DOHH2 (cell line): ENCODE results near the gene ARL4A.

Experiments used
- H3F3A ChIP-seq: fragments of 200-600 bp; sonication (generic), shearing (Covaris generic); 2 replicates; pipeline ENCODE4 v1.6.0; 2016; ENCODE audit warnings: antibody characterized with exemption, mild to moderate bottlenecking; ENCODE audit not compliant: control insufficient read depth, insufficient read depth
- H3K27ac ChIP-seq: fragments of 200-600 bp; sonication (generic); 2 replicates; pipeline ENCODE4 v1.5.1; 2014; ENCODE audit warnings: low read depth, mild to moderate bottlenecking, low read length, moderate library complexity
- H3K27me3 ChIP-seq: fragments of 200-600 bp; sonication (generic); 2 replicates; pipeline ENCODE4 v1.6.1; 2014; ENCODE audit warnings: mild to moderate bottlenecking, low read length, mixed read lengths; ENCODE audit not compliant: control insufficient read depth
- H3K36me3 ChIP-seq: fragments of 200-600 bp; sonication (generic); 2 replicates; pipeline ENCODE4 v1.6.1; 2014; ENCODE audit warnings: mild to moderate bottlenecking, low read length, moderate library complexity, mixed read lengths; ENCODE audit not compliant: control insufficient read depth
- H3K4me1 ChIP-seq: fragments of 200-600 bp; sonication (generic); 2 replicates; pipeline ENCODE4 v1.6.1; 2014; ENCODE audit warnings: mild to moderate bottlenecking, low read length, mixed read lengths; ENCODE audit not compliant: control insufficient read depth
- H3K4me2 ChIP-seq: fragments of 200-600 bp; sonication (generic); 2 replicates; pipeline ENCODE4 v1.6.0; 2014; ENCODE audit warnings: mild to moderate bottlenecking, low read length, moderate library complexity
- H3K4me3 ChIP-seq: fragments of 200-600 bp; sonication (generic); 2 replicates; pipeline ENCODE4 v1.5.1; 2014; ENCODE audit warnings: mild to moderate bottlenecking, low read length, mixed read lengths
- H3K79me2 ChIP-seq: fragments of 200-600 bp; sonication (generic); 2 replicates; pipeline ENCODE4 v1.6.1; 2014; ENCODE audit warnings: mild to moderate bottlenecking, low read length, mixed read lengths; ENCODE audit not compliant: control insufficient read depth
- H3K9me2 ChIP-seq: fragments of 200-600 bp; sonication (generic); replicated peaks from 2 replicates; pipeline ENCODE4 v1.6.1; 2014; ENCODE audit warnings: mild to moderate bottlenecking, low read length, mixed read lengths; ENCODE audit not compliant: control insufficient read depth
- H3K9me3 ChIP-seq: fragments of 200-600 bp; sonication (generic); 2 replicates; pipeline ENCODE4 v1.6.1; 2014; ENCODE audit warnings: antibody characterized with exemption, low read length, mixed read lengths; ENCODE audit not compliant: control insufficient read depth, insufficient read depth
- H4K20me1 ChIP-seq: fragments of 200-600 bp; sonication (generic); 2 replicates; pipeline ENCODE4 v1.6.0; 2014; ENCODE audit warnings: low read depth, mild to moderate bottlenecking, antibody characterized with exemption, low read length, moderate library complexity; ENCODE audit not compliant: control insufficient read depth, insufficient read depth
- CTCF ChIP-seq: fragments of 200-600 bp; sonication (generic); IDR thresholded peaks from one replicate; pipeline ENCODE4 v1.5.1; 2014; ENCODE audit warnings: antibody characterized with exemption, mild to moderate bottlenecking, low read depth, low read length; ENCODE audit not compliant: poor library complexity, severe bottlenecking
- EZH2phosphoT487 ChIP-seq: fragments of 200-600 bp; sonication (generic); IDR thresholded peaks from 2 replicates; pipeline ENCODE4 v1.6.1; 2017; ENCODE audit warnings: borderline replicate concordance, mild to moderate bottlenecking, antibody characterized with exemption, low read length, moderate library complexity, mixed read lengths

ARL4A gene

GRCh38 chr7:12648704-12649261 is 38.6 kb upstream of the ARL4A start:
- Histone ChIP-seq H3K79me2 (no peaks in the 10 kb centered on the region), H3K9me2 (no peaks in the 10 kb centered on the region), H3K9me3 (no peaks in the 10 kb centered on the region), H3K27ac (no peak overlapping the region), H4K20me1 (no peaks in the 10 kb centered on the region), H3F3A (no peaks in the 10 kb centered on the region), H3K4me1 (no peaks in the 10 kb centered on the region), H3K4me3 (no peak overlapping the region), H3K27me3 (no peaks in the 10 kb centered on the region), H3K4me2 (no peak overlapping the region), H3K36me3 (no peaks in the 10 kb centered on the region)
- TF ChIP-seq CTCF (no peak), EZH2phosphoT487 (no peak)

GRCh38 chr7:12649348-12649747 is 38.1 kb upstream of the ARL4A start:
- Histone ChIP-seq H3K36me3 (no peaks in the 10 kb centered on the region), H3F3A (no peaks in the 10 kb centered on the region), H4K20me1 (no peaks in the 10 kb centered on the region), H3K4me2 (no peak overlapping the region), H3K27ac (no peak overlapping the region), H3K79me2 (no peaks in the 10 kb centered on the region), H3K9me3 (no peaks in the 10 kb centered on the region), H3K4me3 (no peak overlapping the region), H3K4me1 (no peaks in the 10 kb centered on the region), H3K27me3 (no peaks in the 10 kb centered on the region), H3K9me2 (no peaks in the 10 kb centered on the region)
- no peak for TF ChIP-seq EZH2phosphoT487
- no peak for TF ChIP-seq CTCF

- no peaks in the 10 kb centered on the region for H3K27me3 ChIP-seq
These were observed 37.4 kb upstream of the ARL4A start for GRCh38 chr7:12650080-12650479.

More at GRCh38 chr7:12650080-12650479, 37.4 kb upstream of the ARL4A start:
- Histone ChIP-seq H3K36me3 (no peaks in the 10 kb centered on the region), H3K9me2 (no peaks in the 10 kb centered on the region), H3K4me2 (no peak overlapping the region), H3K9me3 (no peaks in the 10 kb centered on the region), H3F3A (no peaks in the 10 kb centered on the region), H3K27ac (no peak overlapping the region), H4K20me1 (no peaks in the 10 kb centered on the region), H3K4me1 (no peaks in the 10 kb centered on the region), H3K4me3 (no peak overlapping the region), H3K79me2 (no peaks in the 10 kb centered on the region)
- TF ChIP-seq CTCF, result no peak
- TF ChIP-seq EZH2phosphoT487, result no peak
